HUDEP-2 (cell line): ENCODE measurements around the gene SLC28A1.

Experiments
- DNase-seq, 76 experiments: peaks; one replicate each; lab custom pipeline; 2025; ENCODE audit not compliant: unreplicated experiment in 76 of 76; lab: John Stamatoyannopoulos, UW

SLC28A1 gene, protein sequence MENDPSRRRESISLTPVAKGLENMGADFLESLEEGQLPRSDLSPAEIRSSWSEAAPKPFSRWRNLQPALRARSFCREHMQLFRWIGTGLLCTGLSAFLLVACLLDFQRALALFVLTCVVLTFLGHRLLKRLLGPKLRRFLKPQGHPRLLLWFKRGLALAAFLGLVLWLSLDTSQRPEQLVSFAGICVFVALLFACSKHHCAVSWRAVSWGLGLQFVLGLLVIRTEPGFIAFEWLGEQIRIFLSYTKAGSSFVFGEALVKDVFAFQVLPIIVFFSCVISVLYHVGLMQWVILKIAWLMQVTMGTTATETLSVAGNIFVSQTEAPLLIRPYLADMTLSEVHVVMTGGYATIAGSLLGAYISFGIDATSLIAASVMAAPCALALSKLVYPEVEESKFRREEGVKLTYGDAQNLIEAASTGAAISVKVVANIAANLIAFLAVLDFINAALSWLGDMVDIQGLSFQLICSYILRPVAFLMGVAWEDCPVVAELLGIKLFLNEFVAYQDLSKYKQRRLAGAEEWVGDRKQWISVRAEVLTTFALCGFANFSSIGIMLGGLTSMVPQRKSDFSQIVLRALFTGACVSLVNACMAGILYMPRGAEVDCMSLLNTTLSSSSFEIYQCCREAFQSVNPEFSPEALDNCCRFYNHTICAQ

DNA sequence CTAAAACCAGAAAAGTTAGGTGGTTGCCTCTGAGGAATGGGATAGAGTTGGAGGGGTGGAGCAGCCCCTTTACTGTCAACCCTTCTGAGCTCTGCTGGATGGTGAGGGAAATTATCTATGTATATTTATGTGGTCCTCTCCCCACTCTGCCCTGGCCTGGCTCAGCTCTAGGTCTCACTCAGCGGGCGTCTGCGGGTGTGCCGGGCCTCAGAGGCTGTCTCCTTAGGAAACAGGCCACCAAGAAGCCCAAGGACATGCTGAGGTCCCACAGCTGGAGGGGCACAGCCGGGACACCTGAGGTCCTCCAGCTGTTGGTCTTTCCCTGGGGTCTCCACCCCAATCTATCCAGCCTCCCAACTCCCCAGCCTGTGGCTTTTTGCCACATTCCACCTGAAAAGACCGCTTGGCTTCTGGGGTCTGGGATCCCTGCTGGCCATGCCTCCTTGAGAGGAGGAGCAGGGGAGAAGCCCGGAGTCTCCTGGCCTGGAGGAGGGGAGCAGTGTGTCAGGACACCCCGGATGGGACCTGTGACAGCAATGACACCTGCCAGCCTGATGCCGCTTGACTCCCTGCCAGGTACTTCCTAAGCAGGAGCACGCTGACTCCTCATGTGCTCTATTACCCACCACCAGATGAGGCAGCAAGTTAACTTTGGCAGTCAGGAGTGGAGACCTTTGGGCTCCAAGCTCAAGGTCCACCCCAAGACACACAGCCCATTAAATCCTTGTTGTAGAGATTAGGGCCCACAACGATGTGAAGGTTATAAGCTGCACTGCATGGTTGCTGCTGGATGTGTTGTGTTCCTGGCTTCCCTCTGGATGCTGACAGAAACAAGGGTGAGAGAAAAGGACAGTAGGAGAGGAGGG lies at the start of gene SLC28A1:
TSS of gene SLC28A1 (plus strand) at position 747 of the 866 bp plus-strand sequence. CDS start 3,099 bp downstream, outside the sequence.
- DNase-seq: no peak

DNA sequence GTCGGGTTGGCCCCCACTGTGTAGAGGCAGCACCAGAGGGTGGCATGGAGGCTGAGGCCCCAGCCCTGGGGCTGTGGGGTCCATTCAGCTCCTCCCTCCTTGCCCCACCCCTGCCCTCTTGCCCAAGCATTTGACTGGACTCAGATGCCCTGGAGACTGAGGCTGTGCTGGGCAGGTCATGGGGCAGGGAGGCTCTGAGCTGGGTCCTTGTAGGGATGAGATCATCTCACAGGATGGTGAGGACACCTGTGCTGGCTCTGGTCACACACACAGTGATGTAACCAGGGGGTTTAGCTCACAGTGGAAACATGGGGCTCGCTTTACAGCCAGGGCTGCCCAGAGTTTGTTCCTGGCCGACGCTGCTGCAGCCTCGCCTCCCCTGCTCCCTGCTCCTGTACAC lies 49.5 kb upstream of the SLC28A1 start:
- DNase-seq: no peak

DNA sequence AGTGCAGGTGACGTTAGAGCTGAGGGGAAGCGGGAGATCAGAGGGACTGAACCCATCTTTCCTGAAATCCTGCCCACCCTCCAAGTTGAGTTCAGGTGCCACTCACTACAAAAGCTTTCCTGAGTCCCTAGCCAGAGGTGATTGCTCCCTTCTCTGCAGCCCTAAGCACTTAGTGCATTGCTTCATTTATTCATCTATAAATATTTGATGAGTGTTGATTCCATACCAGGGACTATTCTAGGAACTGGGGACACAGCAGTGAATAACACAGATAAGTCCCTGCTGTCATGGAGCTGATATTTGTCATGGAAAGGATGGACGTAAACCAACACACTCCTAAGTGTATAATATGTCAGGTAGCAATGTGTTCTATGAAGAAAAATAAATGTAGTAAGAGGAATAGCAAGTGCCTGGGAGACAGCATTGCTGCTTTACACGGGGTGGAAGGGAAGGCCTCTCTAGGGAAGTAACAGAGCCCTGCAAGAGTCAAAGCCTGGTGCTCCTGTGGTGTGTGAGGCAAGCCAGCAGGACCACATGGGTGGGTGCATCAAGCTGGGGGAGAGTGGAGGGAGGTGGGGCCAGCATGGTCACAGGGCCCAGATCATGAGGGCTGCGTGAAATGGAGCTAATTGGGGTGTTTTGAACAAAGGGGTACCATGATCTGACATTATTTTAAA lies 48.7 kb upstream of the SLC28A1 start:
- no peak for DNase-seq

DNA sequence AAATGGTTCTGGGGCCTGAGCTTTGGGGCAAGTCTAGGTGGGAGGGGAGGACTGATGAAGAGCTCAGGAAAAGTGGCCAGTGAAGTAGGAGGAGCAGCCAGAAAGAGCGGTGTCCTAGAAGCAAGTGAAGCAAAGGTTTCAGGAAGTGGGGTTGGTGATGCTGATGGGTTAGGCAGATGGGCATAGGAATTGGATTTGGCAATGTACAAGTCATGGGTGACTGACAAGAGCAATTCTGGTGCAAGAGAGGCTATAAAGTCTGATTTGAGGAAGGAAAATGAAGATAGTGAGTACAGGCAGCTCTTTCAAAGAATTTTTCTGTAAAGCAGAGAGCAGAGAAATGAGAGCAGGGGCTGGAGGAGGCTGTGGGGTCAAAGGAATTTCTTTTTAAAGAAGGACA lies 47.6 kb upstream of the SLC28A1 start:
- no peak for DNase-seq

DNA sequence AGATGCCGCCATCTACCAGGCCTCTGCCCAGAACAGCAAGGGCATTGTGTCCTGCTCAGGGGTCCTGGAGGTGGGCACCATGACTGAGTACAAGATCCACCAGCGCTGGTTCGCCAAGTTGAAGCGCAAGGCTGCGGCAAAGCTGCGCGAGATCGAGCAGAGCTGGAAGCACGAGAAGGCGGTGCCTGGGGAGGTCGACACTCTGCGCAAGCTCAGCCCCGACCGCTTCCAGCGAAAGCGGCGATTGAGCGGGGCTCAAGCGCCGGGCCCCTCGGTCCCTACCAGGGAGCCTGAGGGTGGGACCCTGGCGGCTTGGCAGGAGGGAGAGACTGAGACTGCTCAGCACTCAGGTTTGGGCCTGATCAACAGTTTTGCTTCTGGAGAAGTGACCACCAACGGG lies 44.7 kb upstream of the SLC28A1 start:
- no peak for DNase-seq

DNA sequence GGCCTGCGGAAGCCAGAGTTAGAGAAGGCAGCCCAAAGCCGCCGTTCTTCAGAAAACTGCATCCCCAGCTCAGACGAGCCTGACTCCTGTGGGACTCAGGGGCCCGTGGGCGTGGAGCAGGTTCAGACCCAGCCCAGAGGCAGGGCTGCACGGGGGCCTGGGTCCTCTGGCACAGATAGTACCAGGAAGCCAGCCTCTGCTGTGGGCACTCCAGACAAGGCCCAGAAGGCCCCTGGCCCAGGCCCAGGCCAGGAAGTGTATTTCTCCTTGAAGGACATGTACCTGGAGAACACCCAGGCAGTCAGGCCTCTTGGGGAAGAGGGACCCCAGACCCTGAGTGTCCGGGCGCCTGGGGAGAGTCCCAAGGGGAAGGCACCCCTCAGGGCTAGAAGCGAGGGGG lies 44.2 kb upstream of the SLC28A1 start:
- DNase-seq: no peak

DNA sequence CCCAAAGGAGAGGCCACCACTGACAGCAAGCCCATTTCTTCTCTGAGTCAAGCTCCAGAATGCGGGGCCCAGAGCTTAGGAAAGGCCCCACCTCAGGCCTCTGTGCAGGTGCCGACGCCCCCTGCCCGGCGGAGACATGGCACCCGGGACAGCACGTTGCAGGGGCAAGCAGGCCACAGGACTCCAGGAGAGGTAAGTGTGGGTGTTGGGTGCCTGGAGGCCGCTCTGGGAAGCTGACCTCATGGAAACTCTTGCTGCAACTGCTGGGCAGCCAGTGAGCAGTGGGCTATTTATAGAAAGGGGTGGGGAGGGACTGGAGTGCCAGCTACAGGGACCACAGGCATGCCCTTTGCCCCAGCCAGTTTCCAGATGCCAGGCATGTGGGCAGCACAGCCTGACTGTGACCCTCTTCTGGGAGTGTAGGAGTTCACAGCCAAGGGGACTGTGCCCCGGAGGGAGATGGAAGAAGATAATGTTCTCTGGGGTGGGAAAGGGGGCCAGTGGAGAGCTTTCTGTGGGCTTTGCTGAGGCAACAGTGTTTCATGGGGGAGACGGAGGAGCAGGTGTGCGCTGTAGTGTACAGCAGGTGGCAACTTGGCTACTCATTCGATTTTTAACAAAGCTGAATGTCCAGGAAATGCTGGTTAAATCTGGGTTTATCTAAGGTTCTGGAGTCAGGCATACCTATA lies 43.6 kb upstream of the SLC28A1 start:
- DNase-seq: peak in 5 of 76 experiments; percentile 5 to 35 (median 13)

DNA sequence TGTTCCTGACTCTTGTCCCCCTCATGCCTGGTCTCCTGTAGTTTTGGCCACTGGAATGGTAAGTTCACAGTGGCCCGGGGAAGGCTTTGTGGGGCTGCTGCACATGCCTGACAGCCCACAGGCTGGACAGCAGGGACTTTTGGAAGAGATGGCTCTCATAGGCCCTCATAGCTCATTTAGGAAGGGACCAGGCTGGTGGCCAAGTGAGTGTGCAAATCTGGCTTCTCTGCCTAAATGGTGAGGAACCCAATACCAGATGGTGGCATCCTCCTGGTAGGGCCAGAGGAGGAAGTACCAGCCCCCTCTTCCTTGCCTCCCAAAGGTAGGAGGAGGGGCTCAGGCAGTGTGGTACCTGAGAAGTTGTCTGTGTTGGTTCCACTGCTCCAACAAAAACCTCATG lies 41.7 kb upstream of the SLC28A1 start:
- DNase-seq: no peak

DNA sequence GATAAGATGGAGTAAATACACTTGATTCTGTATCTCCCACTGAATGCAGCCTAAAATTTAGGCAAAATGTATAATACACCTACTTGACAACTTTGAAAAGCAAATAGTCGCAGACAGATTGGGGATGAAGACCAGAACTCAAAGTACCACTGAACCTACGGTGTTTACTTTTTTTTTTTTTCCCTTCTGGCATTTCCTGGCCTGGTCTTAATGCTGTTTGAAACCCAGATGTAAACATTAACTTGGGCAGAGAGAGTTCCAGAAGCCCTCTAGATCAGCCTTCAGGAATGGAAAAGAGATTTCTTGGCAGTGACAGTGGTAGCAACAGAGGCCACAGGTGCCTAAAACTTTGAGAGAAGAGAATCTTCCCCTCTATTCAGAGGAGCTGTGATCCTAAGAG lies 39.5 kb upstream of the SLC28A1 start:
- DNase-seq: no peak

DNA sequence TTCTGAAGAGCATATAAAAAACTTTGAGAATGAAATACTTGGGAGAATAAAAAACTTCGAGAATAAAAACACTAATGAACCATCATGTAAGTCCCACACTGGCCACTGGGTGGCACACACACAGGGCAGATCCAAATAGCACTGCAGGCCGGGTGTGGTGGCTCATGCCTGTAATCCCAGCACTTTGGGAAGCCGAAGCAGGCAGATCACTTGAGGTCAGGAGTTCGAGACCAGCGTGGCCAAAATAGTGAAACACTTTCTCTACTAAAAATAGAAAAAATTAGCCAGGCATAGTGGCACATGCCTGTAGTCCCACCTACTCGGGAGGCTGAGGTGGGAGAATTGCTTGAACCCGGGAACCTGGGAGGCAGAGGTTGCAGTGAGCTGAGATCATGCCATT lies 38.8 kb upstream of the SLC28A1 start:
- DNase-seq: peak in 46 of 76 experiments; percentile 2 to 56 (median 24)

DNA sequence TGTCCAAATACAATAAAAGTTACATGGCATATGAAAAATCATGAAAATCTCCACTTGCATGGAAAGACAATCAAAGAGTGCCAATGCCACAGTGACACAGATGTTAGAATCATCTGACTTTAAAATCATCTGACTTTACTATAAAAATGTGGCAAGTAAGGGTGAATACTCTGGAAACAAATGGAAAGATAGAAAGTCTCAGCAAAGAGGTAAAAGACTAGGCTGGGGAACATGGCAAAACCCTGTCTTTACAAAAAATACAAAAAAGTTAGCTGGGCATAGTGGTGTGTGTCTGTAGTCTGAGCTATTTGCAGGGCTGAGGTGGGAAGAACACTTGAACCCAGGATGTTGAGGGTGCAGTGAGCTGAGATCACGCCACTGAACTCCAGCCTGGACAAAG lies 38.2 kb upstream of the SLC28A1 start:
- DNase-seq: no peak

DNA sequence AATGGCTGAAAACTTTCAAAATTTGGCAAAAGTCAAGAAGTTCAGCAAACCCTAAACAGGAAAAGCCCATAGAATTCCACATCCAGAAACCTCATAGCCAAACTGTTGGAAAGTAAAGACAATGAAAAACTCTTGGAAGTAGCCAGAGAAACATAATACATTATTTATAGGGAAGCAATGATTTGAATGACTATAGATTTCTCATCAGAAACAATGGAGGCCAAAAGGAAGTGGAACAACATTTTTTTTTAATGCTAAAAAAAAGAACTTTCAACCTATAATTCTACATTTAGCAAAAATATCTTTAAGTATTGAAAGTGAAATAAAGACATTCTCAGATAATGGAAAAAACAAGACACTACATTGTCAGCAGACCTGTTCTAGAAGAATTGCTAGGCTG lies 37.1 kb upstream of the SLC28A1 start:
- no peak for DNase-seq

DNA sequence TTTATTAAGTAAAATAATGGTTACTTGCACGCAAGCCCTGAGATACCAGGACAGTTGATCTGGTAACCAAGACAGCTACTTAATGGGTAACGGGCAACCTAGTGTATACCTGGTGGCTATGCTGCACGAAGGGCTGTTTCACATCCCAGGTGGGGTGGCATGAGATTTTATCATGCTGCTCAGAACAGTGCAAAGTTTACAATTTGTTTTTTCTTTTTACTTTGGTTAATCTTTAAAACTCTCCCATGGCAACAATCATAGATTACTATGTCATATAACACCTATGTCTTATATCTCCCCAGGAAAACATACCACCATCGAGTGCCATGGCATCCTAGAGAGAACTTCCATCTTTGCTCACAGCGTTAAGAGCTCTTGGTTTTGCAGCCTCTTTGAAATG lies 32.2 kb upstream of the SLC28A1 start:
- no peak for DNase-seq

DNA sequence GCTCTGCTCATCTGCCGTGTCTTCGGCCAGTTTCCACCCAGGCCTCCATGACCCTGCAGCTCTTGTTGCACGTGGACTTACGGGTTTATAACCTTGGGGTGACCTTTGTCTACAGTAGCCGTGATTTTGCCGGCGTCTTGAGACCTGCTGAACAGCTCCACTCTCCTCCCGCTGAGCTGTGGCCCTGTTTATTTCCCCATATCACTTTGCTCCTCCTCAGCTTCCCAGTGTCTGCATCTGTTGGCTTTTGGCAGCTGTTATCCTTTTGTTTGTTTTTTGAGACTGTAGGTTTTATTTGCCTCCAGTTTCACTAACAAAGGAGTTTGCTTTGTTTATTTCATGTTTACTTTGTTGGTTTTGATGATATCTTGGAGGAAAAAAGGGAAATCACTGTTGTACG lies 29.3 kb upstream of the SLC28A1 start:
- DNase-seq: no peak

DNA sequence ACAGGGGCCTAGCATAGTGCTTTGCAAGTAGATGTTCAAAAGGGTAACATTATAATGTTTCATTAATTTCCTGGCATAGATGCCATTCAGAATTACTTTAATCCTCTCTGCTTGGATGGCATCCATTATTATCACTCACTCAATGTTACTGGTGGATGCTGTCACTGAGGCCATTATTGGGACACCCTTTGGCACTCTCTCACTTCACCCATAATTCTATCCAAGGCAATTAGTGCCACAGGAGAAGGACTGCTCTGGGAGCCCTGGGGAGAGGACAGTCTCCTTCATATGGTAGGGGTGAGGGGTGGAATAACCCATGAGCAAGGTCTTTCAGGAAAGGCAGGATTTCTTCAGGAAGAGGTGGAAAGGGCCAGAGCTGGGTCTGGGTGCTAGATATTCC lies 28.7 kb upstream of the SLC28A1 start:
- no peak for DNase-seq

DNA sequence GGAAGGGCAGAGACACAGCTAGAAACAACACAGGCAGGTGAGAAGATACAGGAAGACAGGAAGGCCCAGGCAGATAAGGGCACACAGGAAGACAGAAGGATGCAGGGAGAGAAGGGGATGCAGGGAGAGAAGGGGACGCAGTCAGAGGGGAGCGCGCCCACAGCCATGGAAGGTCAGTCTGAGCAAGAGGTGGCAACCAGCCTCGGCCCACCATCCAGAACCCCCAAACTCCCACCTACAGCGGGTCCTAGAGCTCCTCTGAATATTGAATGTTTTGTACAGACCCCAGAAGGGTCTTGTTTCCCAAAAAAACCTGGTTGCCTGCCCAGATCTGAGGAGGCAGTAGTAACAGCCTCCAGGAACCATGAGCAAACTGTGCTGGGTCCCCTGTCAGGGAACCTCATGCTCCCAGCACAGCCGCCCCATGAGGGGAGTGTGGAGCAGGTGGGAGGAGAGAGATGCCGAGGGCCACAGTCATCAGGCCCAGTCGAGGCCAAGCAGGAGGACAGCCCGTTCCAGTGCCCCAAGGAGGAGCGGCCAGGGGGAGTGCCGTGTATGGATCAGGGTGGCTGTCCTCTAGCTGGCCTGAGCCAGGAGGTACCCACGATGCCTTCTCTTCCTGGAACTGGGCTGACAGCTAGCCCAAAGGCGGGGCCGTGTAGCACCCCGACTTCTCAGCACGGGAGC lies 27.6 kb upstream of the SLC28A1 start:
- DNase-seq: no peak

DNA sequence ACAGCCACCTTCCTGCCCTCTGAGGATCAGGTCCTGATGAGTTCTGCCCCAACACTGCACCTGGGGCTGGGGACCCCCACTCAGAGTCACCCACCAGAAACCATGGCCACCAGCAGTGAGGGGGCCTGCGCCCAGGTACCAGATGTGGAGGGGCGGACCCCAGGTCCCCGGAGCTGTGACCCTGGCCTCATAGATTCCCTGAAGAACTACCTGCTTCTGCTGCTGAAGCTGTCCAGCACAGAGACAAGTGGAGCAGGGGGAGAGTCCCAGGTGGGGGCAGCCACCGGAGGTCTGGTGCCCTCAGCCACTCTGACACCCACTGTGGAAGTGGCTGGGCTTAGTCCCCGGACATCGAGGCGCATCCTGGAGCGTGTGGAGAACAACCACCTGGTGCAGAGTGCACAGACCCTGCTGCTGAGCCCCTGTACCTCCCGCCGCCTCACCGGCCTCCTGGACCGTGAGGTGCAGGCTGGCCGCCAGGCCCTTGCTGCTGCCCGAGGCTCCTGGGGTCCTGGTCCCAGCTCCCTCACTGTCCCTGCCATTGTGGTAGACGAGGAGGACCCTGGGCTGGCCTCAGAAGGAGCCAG lies 27.0 kb upstream of the SLC28A1 start:
- no peak for DNase-seq

DNA sequence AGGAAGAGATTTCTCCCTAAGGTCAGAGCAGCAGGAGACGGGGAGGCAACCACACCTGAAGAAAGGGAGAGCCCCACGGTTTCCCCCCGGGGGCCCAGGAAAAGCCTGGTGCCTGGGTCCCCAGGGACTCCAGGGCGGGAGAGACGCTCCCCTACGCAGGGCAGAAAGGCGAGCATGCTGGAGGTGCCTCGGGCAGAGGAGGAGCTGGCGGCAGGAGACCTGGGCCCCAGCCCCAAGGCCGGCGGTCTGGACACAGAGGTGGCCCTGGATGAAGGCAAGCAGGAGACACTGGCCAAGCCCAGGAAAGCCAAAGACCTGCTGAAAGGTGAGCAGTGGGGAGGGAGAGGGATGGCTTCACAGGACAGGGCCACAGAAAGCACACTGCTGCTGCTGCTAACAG lies 26.2 kb upstream of the SLC28A1 start:
- DNase-seq: no peak

DNA sequence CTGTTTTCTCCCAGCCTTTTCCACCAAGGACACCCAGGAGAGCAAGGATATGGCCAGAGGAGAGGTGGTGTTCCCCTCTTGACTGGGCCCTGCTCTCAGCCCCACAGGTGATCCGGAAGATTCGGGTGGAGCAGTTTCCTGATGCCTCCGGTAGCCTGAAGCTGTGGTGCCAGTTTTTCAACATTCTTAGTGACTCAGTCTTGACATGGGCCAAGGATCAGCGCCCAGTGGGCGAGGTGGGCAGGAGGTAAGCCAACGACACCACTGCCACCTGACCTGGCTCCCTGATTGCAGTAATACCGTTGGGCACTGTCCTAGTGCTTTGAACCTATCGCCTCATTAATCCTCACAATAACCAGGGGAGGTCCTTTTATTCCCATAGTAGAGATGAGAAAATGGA lies 25.3 kb upstream of the SLC28A1 start:
- no peak for DNase-seq
